H1 (cell line): Measurements from ENCODE around the gene GLRX3. TPM values are rescaled to one million over a fixed set of nuclear protein-coding genes. Genes with fewer than 3 reads are reported as not detected.

Experiments
- CREB1 ChIP-seq: IDR thresholded peaks from 2 replicates; pipeline ENCODE4 v1.6.1; 2012; ENCODE audit warnings: inconsistent platforms
- polyA plus RNA-seq, 7 experiments: library from polyadenylated mRNA; depleted of rRNA in 3 of 7; stranded (reverse) in 5 of 7; unstranded in 2 of 7; fragments of >200 nt in 5 of 7; fragments of 200-250 nt in 2 of 7; gene quantifications; 1 replicate in 5 of 7; 2 replicates in 1 of 7; 4 replicates in 1 of 7; pipeline versions ENCODE4 v1.2.1 to v1.2.3, GENCODE V29; 2011 to 2013; ENCODE audit warnings: missing spikeins in 2 of 7, mixed read lengths in 2 of 7
- total RNA-seq: library from RNA; stranded (reverse); fragmentation: NEBNext Ultra II Directional; extraction: Animal tissue kit (Norgen Biotek cat#: 25700); gene quantifications from 2 replicates; pipeline ENCODE4 v1.2.1, GENCODE V29; 2021
- TF ChIP-seq, protein P1 (sequence below): fragments of 300-600 bp; sonication (generic); IDR thresholded peaks from 2 replicates; pipeline ENCODE4 v1.7.1; 2012; ENCODE audit warnings: low read length, moderate library complexity, mild to moderate bottlenecking, inconsistent platforms; ENCODE audit not compliant: insufficient replicate concordance

GLRX3 gene
- total and polyA plus RNA-seq, 2 of the 8 experiments (the other 6 are each of a cell fraction or from before 2014, with no cell fraction given): 59.9 to 157 TPM

DNA sequence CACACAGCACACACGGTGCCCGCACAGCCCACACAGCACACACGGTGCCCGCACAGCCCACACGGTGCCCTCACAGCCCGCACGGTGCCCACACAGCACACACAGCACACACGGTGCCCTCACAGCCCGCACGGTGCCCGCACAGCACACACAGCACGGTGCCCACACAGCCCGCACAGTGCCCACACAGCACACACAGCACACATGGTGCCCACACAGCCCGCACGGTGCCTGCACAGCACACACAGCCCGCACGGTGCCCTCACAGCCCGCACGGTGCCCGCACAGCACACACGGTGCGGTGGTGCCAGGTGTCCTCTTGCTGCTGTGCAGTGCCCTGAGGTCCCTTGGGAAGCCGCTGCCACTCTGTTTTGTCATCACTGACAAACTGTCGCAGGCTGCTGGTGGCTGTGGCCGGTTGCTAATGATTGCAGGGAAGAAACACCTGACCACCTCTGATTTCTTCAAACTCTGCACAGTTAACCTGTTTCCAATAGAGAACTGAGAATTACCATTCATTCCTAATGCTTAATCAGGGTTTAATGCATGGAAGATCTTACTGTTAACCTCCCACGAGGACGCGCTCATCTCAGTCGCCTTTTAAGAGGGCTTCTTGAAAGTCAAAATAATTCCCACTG lies 66.9 kb downstream of the GLRX3 start (continued):
- TF ChIP-seq, protein P1, sequence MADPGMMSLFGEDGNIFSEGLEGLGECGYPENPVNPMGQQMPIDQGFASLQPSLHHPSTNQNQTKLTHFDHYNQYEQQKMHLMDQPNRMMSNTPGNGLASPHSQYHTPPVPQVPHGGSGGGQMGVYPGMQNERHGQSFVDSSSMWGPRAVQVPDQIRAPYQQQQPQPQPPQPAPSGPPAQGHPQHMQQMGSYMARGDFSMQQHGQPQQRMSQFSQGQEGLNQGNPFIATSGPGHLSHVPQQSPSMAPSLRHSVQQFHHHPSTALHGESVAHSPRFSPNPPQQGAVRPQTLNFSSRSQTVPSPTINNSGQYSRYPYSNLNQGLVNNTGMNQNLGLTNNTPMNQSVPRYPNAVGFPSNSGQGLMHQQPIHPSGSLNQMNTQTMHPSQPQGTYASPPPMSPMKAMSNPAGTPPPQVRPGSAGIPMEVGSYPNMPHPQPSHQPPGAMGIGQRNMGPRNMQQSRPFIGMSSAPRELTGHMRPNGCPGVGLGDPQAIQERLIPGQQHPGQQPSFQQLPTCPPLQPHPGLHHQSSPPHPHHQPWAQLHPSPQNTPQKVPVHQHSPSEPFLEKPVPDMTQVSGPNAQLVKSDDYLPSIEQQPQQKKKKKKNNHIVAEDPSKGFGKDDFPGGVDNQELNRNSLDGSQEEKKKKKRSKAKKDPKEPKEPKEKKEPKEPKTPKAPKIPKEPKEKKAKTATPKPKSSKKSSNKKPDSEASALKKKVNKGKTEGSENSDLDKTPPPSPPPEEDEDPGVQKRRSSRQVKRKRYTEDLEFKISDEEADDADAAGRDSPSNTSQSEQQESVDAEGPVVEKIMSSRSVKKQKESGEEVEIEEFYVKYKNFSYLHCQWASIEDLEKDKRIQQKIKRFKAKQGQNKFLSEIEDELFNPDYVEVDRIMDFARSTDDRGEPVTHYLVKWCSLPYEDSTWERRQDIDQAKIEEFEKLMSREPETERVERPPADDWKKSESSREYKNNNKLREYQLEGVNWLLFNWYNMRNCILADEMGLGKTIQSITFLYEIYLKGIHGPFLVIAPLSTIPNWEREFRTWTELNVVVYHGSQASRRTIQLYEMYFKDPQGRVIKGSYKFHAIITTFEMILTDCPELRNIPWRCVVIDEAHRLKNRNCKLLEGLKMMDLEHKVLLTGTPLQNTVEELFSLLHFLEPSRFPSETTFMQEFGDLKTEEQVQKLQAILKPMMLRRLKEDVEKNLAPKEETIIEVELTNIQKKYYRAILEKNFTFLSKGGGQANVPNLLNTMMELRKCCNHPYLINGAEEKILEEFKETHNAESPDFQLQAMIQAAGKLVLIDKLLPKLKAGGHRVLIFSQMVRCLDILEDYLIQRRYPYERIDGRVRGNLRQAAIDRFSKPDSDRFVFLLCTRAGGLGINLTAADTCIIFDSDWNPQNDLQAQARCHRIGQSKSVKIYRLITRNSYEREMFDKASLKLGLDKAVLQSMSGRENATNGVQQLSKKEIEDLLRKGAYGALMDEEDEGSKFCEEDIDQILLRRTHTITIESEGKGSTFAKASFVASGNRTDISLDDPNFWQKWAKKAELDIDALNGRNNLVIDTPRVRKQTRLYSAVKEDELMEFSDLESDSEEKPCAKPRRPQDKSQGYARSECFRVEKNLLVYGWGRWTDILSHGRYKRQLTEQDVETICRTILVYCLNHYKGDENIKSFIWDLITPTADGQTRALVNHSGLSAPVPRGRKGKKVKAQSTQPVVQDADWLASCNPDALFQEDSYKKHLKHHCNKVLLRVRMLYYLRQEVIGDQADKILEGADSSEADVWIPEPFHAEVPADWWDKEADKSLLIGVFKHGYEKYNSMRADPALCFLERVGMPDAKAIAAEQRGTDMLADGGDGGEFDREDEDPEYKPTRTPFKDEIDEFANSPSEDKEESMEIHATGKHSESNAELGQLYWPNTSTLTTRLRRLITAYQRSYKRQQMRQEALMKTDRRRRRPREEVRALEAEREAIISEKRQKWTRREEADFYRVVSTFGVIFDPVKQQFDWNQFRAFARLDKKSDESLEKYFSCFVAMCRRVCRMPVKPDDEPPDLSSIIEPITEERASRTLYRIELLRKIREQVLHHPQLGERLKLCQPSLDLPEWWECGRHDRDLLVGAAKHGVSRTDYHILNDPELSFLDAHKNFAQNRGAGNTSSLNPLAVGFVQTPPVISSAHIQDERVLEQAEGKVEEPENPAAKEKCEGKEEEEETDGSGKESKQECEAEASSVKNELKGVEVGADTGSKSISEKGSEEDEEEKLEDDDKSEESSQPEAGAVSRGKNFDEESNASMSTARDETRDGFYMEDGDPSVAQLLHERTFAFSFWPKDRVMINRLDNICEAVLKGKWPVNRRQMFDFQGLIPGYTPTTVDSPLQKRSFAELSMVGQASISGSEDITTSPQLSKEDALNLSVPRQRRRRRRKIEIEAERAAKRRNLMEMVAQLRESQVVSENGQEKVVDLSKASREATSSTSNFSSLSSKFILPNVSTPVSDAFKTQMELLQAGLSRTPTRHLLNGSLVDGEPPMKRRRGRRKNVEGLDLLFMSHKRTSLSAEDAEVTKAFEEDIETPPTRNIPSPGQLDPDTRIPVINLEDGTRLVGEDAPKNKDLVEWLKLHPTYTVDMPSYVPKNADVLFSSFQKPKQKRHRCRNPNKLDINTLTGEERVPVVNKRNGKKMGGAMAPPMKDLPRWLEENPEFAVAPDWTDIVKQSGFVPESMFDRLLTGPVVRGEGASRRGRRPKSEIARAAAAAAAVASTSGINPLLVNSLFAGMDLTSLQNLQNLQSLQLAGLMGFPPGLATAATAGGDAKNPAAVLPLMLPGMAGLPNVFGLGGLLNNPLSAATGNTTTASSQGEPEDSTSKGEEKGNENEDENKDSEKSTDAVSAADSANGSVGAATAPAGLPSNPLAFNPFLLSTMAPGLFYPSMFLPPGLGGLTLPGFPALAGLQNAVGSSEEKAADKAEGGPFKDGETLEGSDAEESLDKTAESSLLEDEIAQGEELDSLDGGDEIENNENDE: no peak
- no peak for TF ChIP-seq CREB1
